Neural cell (in vitro differentiated cells): ENCODE measurements around the gene MCM3AP.

Experiments
- CTCF ChIP-seq: fragments of 450-650 bp; IDR thresholded peaks from 2 replicates; pipeline ENCODE4 v1.5.1; 2014; ENCODE audit warnings: antibody characterized with exemption, mild to moderate bottlenecking, moderate library complexity; ENCODE audit not compliant: poor library complexity, severe bottlenecking
- EP300 ChIP-seq: fragments of 450-650 bp; conservative IDR thresholded peaks from 2 replicates; pipeline ENCODE4 v1.6.1; 2014; ENCODE audit warnings: antibody characterized with exemption, mild to moderate bottlenecking, moderate library complexity; ENCODE audit not compliant: poor library complexity, severe bottlenecking

DNA sequence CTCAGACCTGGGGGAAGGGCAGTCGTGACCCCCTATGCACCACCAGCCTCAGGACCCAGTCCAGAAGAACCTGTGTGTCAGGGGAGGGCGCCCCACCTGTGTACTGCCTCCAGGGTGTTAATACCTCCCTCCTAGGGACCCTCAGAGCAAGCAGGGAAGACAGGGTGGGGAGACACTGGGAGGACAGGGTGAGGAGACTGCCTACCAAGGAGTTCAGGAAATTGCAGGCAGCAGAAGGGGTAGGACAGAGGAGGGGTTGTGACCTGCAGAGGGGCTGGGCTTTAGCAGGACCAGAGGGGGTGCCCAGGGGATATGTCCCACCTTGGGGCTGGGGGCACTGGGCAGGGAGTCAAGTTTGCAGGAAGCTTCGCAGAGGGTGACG, 33.0 kb upstream of the MCM3AP start:
- TF ChIP-seq CTCF (no peak), EP300 (no peak)
